ENCODE results near the gene ATOH8. TPM values are rescaled to one million over a fixed set of nuclear protein-coding genes. Genes with fewer than 3 reads are reported as not detected.

ATOH8 gene
- total and polyA plus RNA-seq, 12 donors = 8.7 to 45.9 (median 17.8) TPM

GRCh38 chr2:85792783-85793441, 39.1 kb downstream of the ATOH8 start:
- no peaks in the 10 kb centered on the region for H3K27me3 ChIP-seq
- H3K4me3 ChIP-seq = no peak overlapping the region
- H3K36me3 ChIP-seq = peaks cover 0 to 25% (median 0%) of the 10 kb centered on the region in 9 donors
- H3K4me1 ChIP-seq = peaks cover 37 to 91% (median 70%) of the 10 kb centered on the region in 9 donors
- no peak for ATAC-seq
- DNase-seq = no peak
- no peaks in the 10 kb centered on the region for H3K9me3 ChIP-seq
- H3K27ac ChIP-seq = peak overlapping the region in 6 of 10 donors; percentile 19 to 59 (median 49)
- TF ChIP-seq CTCF (IDR thresholded peaks at IDR 0.05) = no peak
- intact Hi-C loops (cut with DNase I) = no loop called here
- WGBS, 2 donors = 71 to 85% methylated on average over 8 of the region's 8 CpGs

- 71 to 89% methylated on average over 4 of the region's 4 CpGs for WGBS, 2 donors
- peaks cover 37 to 94% (median 72%) of the 10 kb centered on the region in 9 donors for H3K4me1 ChIP-seq
- ATAC-seq = no peak
Measured at GRCh38 chr2:85793584-85793983, 39.8 kb downstream of the ATOH8 start.

GRCh38 chr2:85794038-85794441, 40.2 kb downstream of the ATOH8 start:
- Histone ChIP-seq H3K4me3 (no peak overlapping the region), H3K27ac (peak overlapping the region in 5 of 10 donors; percentile 11 to 77 (median 63)), H3K27me3 (no peaks in the 10 kb centered on the region), H3K4me1 (peaks cover 37 to 96% (median 72%) of the 10 kb centered on the region in 9 donors), H3K36me3 (peaks cover 0 to 15% (median 0%) of the 10 kb centered on the region in 9 donors), H3K9me3 (no peaks in the 10 kb centered on the region)
- DNase-seq (no peak), ATAC-seq (no peak)
- TF ChIP-seq CTCF (IDR thresholded peaks at IDR 0.05) = no peak
- 90 to 91% methylated on average over 3 of the region's 3 CpGs for WGBS, 2 donors
- intact Hi-C loops (cut with DNase I) = loop anchor here in 1 of 10 donors (2.0 kb wide), 1 partner anchor 17 kb away; no protein-coding TSS in a partner anchor

More at GRCh38 chr2:85793584-85793983, 39.8 kb downstream of the ATOH8 start:
- intact Hi-C loops (cut with DNase I) = no loop called here
- Histone ChIP-seq H3K4me3 (no peak overlapping the region), H3K36me3 (peaks cover 0 to 19% (median 0%) of the 10 kb centered on the region in 9 donors), H3K27me3 (no peaks in the 10 kb centered on the region), H3K9me3 (no peaks in the 10 kb centered on the region), H3K27ac (peak overlapping the region in 2 of 10 donors; percentile 11 to 59)
- no peak for DNase-seq
- no peak for TF ChIP-seq CTCF (IDR thresholded peaks at IDR 0.05)

GRCh38 chr2:85794491-85795121, 40.8 kb downstream of the ATOH8 start:
- peaks cover 37 to 97% (median 69%) of the 10 kb centered on the region in 9 donors for H3K4me1 ChIP-seq
- intact Hi-C loops (cut with DNase I) = loop anchor here in 6 of 10 donors (2.0 to 5.0 kb wide), 3 partner anchors 18 to 62 kb away; partner anchors contain the start of gene ATOH8 (in 5 of the 6)
- no peak for TF ChIP-seq CTCF (IDR thresholded peaks at IDR 0.05)
- no peak for ATAC-seq
- H3K4me3 ChIP-seq = no peak overlapping the region
- no peaks in the 10 kb centered on the region for H3K27me3 ChIP-seq
- DNase-seq = no peak
- no peaks in the 10 kb centered on the region for H3K9me3 ChIP-seq
- 61 to 73% methylated on average over 14 of the region's 14 CpGs for WGBS, 2 donors
- peaks cover 0 to 11% (median 0%) of the 10 kb centered on the region in 9 donors for H3K36me3 ChIP-seq
- peak overlapping the region in 8 of 10 donors; percentile 11 to 79 (median 64) for H3K27ac ChIP-seq
